ENCODE measurements around the gene GIMAP8. TPM values are rescaled to one million over a fixed set of nuclear protein-coding genes. Genes with fewer than 3 reads are reported as not detected.

GIMAP8 gene
- total and polyA plus RNA-seq, 2 of the 8 experiments (the other 6 are each of a cell fraction or from before 2014, with no cell fraction given) = not detected

- Histone ChIP-seq H3K79me1 (ENCODE audit: low read depth, low read length) (no peaks in the 10 kb centered on the region; the same call in 1 of the 2 replicates), H3K4me1 (replicated peaks in 1 of 4; ENCODE audit: control insufficient read depth in 3 of 4, insufficient read depth in 4 of 4, low read length in 3 of 4) (no peaks in the 10 kb centered on the region), H3K9ac (replicated peaks in 1 of 4; ENCODE audit: extremely low read depth in 1 of 4, low read depth in 3 of 4, low read length in 3 of 4) (no peak overlapping the region), H4K91ac (replicated peaks; ENCODE audit: insufficient read length, low read length) (no peak overlapping the region), H3K79me2 (ENCODE audit: control insufficient read depth in 1 of 2, insufficient read depth in 2 of 2, low read length in 2 of 2) (no peaks in the 10 kb centered on the region), H3K4me2 (ENCODE audit: insufficient read depth in 1 of 2, low read depth in 2 of 2, low read length in 2 of 2) (no peak overlapping the region), H4K8ac (ENCODE audit: extremely low read depth, insufficient read depth, low read length) (no peak overlapping the region), H3K27ac (ENCODE audit: low read depth, low read length) (no peak overlapping the region), H2BK5ac (ENCODE audit: low read depth, low read length) (no peak overlapping the region), H2BK12ac (ENCODE audit: low read depth, low read length) (no peak overlapping the region), H2AK5ac (ENCODE audit: low read depth, low read length) (no peak overlapping the region), H3K4me3 (ENCODE audit: extremely low read depth in 1 of 4, insufficient read depth in 2 of 4, low read depth in 3 of 4, low read length in 4 of 4) (no peak overlapping the region), H2BK20ac (ENCODE audit: low read length) (no peak overlapping the region), H3K4ac (replicated peaks; ENCODE audit: insufficient read length, low read depth, low read length) (no peak overlapping the region), H3K56ac (replicated peaks; ENCODE audit: insufficient read length, low read depth, low read length) (no peak overlapping the region), H4K5ac (ENCODE audit: insufficient read length, low read depth, low read length) (no peak overlapping the region), H4K20me1 (replicated peaks in 1 of 2; ENCODE audit: control insufficient read depth in 1 of 2, insufficient read depth in 2 of 2, low read length in 2 of 2) (no peaks in the 10 kb centered on the region), H2AFZ (ENCODE audit: low read length) (no peak overlapping the region), H3K27me3 (replicated peaks in 1 of 4; ENCODE audit: control insufficient read depth in 3 of 4, extremely low read depth in 1 of 4, insufficient read depth in 3 of 4, low read length in 3 of 4) (no peaks in the 10 kb centered on the region), H2BK15ac (ENCODE audit: low read length) (no peak overlapping the region), H3K9me3 (ENCODE audit: insufficient read depth in 2 of 2, low read depth in 1 of 2, low read length in 1 of 2) (peaks cover 4 to 12% of the 10 kb centered on the region in 2 experiments; a peak in 3 of 4 replicates), H3K18ac (ENCODE audit: extremely low read depth, low read length) (no peak overlapping the region), H3K23me2 (ENCODE audit: low read depth, low read length) (no peaks in the 10 kb centered on the region), H3K23ac (ENCODE audit: insufficient read length) (no peak overlapping the region), H3K14ac (ENCODE audit: insufficient read length) (no peak overlapping the region), H3K36me3 (ENCODE audit: control insufficient read depth in 2 of 4, insufficient read depth in 4 of 4, low read length in 3 of 4) (no peaks in the 10 kb centered on the region), H2BK120ac (replicated peaks; ENCODE audit: low read depth, low read length) (no peak overlapping the region)
- no peak for DNase-seq (ENCODE audit: low read depth in 1 of 2, low spot score in 2 of 2)
- TF ChIP-seq KDM4A (IDR thresholded peaks at IDR 0.05; ENCODE audit: low read depth, low read length, severe bottlenecking) = no peak
- no peak for TF ChIP-seq RAD21 (IDR thresholded peaks at IDR 0.05 in 1 of 2, conservative IDR thresholded peaks at IDR 0.05 in 1 of 2; ENCODE audit: low read depth in 2 of 2, low read length in 2 of 2)
- no peak for TF ChIP-seq SIRT6 (IDR thresholded peaks at IDR 0.05; ENCODE audit: low read length)
- no peak for TF ChIP-seq CHD1 (IDR thresholded peaks at IDR 0.05; ENCODE audit: low read depth, low read length)
- TF ChIP-seq ASH2L (IDR thresholded peaks at IDR 0.05; ENCODE audit: low read length) = no peak
- TF ChIP-seq NANOG (IDR thresholded peaks at IDR 0.05; ENCODE audit: insufficient read depth, low read depth, low read length, poor library complexity, severe bottlenecking) = no peak
- TF ChIP-seq E2F6 (IDR thresholded peaks at IDR 0.05) = no peak
- TF ChIP-seq TBP (IDR thresholded peaks at IDR 0.05; ENCODE audit: low read depth, low read length) = no peak
- no peak for TF ChIP-seq ATF3 (IDR thresholded peaks at IDR 0.05; ENCODE audit: insufficient read depth, low read depth, low read length)
- no peak for TF ChIP-seq BCL11A (IDR thresholded peaks at IDR 0.05; ENCODE audit: low read depth in 2 of 2, low read length in 2 of 2)
- no peak for TF ChIP-seq SP1 (IDR thresholded peaks at IDR 0.05; ENCODE audit: low read depth, low read length)
- TF ChIP-seq JUND (IDR thresholded peaks at IDR 0.05; ENCODE audit: low read length) = no peak
- no peak for TF ChIP-seq EZH2 (IDR thresholded peaks at IDR 0.05; ENCODE audit: low read depth, low read length, severe bottlenecking)
- 92% methylated on average over 1 of the region's 1 CpG; no CpG with 5 or more reads in 1 of the 2 experiments for WGBS, 2 experiments (ENCODE audit: extremely low coverage in 1 of 2, insufficient coverage in 1 of 2, insufficient read length in 1 of 2, insufficient replicate concordance in 2 of 2, low coverage in 1 of 2, low lambda C conversion rate in 2 of 2, missing lambda C conversion rate in 1 of 2)
- ChIA-PET CTCF (ENCODE audit: partially characterized antibody) (no interaction called here), POLR2A (ENCODE audit: partially characterized antibody) (no interaction called here)
- no peak for FAIRE-seq
Measured at GRCh38 chr7:150458235-150458634, 7.8 kb downstream of the GIMAP8 start.

Measured in H1 (cell line).